Subcutaneous adipose tissue (tissue), 4 donors: ENCODE results near the gene LONRF2. TPM values are rescaled to one million over a fixed set of nuclear protein-coding genes. Genes with fewer than 3 reads are reported as not detected.

ENCODE experiments used
- CTCF ChIP-seq: fragments of 450-650 bp; IDR thresholded peaks from one replicate; pipeline ENCODE4 v1.5.1; 2016; ENCODE audit warnings: low read depth, mild to moderate bottlenecking, control low read depth, antibody characterized with exemption, moderate library complexity
- total RNA-seq, 4 donors: library from RNA; depleted of rRNA; stranded (reverse); fragments of >200 nt; gene quantifications; one replicate each; pipeline ENCODE4 v1.1.0, GENCODE V29; 2016

The LONRF2 gene
- total RNA-seq, 4 donors from 2014 or later = 1.3 to 9.3 (median 3.5) TPM

GRCh38 chr2:100344433-100344832 is 22.1 kb upstream of the LONRF2 start:
- TF ChIP-seq CTCF = no peak

GRCh38 chr2:100339823-100340222 is 17.5 kb upstream of the LONRF2 start:
- TF ChIP-seq CTCF = no peak

- TF ChIP-seq CTCF = no peak
Observed at GRCh38 chr2:100334929-100335328, 12.6 kb upstream of the LONRF2 start.

DNA sequence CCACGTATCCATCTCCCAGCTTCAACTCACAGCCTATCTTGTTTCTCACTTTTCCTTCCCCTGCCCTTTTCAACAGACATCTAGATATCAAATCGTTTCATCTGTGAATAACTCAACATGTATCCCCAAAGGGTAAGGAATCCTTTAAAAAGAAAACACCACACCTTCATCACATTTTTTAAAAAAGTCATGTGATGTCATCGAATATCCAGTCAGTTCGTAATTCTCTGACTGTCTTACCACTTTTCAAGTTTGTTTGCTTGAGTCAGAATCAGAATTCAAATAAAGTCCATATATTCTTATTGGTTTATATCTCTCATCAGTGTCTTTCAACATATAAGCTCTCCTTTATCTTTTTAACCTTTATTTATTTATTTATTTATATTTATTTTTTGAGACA is 5.4 kb upstream of the LONRF2 start:
- TF ChIP-seq CTCF = no peak

DNA sequence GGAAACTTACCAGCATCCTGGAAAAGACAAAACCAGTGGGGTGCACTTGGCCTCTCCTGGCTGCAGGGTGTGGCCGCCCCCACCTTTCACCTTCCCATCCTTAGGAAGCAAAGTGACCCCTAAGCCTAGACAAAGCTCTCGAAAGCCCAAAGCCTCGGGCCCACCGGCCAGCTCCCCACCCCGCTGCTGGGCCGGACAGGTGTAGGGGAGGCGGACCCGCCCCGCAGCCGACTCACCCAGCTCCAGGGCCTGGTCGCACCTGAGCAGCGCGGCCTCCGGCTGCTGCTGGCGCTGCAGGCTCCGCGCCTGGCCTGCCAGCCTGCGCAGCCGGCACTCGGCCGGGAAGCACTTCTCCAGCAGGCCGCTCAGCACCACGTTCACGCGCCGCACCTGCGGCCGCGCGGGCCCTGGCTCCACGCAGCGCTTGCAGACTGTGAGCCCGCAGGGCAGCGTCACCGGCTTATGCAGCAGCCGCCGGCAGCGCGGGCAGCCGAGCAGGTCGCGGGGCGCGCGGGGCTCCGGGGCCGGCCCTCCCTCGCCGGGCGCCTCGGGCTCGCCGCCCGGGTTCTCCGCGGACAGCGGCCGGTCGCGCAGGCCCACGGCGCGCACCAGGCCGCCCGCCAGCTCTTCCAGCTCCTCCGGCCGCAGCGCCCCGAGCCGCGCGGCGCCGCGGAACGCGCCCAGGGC is 979 bp downstream of the LONRF2 start:
- no peak for TF ChIP-seq CTCF

DNA sequence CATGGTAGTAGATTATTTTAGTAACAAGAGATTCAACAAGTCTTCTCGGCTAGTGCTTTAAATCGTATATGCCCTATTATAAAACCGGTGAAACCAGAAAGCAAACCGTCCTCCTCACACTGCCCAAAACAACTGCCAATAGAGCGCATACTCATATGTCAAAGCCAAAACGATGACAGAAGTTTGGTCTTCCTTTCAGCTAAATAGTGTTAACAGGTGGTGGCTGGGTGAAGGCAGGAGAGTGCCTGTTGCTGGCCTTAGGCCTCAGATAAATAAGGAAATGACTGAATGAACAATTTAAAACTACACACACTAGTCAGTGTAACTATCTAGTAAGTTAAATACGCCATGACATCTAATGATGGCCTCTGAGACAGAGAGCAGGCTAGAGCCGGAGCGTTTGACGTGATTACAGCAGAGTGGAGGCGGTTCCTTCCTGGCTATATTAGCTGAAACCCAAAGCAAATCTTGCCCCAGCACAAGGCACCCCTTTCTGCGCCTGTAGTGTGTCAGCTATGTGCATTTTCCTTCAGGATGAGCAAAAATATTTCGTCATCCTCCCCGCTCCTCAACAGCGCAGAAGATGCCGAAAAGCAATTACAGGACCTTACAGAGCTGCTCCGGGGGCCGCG is 1.6 kb downstream of the LONRF2 start:
- TF ChIP-seq CTCF = no peak

GRCh38 chr2:100317634-100318033 is 4.7 kb downstream of the LONRF2 start:
- TF ChIP-seq CTCF = no peak
